NB4 (cell line): ENCODE measurements around the gene PRAME.

ENCODE experiments used
- DNase-seq: peaks from one replicate; pipeline ENCODE4 v3.0.0; 2010; ENCODE audit warnings: low read depth
- H3K4me3 ChIP-seq: one replicate; pipeline ENCODE4 v1.5.1; 2011; ENCODE audit warnings: mild to moderate bottlenecking, low read depth, low read length, moderate library complexity
- MAX ChIP-seq: IDR thresholded peaks from 2 replicates; pipeline ENCODE4 v1.6.1; 2011; ENCODE audit warnings: low read depth, low read length
- MYC ChIP-seq: IDR thresholded peaks from 2 replicates; pipeline ENCODE4 v1.6.1; 2011; ENCODE audit warnings: low read depth, low read length
- POLR2A ChIP-seq: IDR thresholded peaks from 2 replicates; pipeline ENCODE4 v1.6.1; 2011; ENCODE audit warnings: mild to moderate bottlenecking; ENCODE audit not compliant: insufficient read length; ENCODE audit errors: extremely low read depth
- TF ChIP-seq, protein P1 (sequence below): IDR thresholded peaks from one replicate; pipeline ENCODE4 v1.5.1; 2012; ENCODE audit warnings: low read depth, low read length

The PRAME gene

GRCh38 chr22:22548317-22548716 lies 10.7 kb downstream of the PRAME start:
- no peak overlapping the region for H3K4me3 ChIP-seq
- TF ChIP-seq, protein P1, sequence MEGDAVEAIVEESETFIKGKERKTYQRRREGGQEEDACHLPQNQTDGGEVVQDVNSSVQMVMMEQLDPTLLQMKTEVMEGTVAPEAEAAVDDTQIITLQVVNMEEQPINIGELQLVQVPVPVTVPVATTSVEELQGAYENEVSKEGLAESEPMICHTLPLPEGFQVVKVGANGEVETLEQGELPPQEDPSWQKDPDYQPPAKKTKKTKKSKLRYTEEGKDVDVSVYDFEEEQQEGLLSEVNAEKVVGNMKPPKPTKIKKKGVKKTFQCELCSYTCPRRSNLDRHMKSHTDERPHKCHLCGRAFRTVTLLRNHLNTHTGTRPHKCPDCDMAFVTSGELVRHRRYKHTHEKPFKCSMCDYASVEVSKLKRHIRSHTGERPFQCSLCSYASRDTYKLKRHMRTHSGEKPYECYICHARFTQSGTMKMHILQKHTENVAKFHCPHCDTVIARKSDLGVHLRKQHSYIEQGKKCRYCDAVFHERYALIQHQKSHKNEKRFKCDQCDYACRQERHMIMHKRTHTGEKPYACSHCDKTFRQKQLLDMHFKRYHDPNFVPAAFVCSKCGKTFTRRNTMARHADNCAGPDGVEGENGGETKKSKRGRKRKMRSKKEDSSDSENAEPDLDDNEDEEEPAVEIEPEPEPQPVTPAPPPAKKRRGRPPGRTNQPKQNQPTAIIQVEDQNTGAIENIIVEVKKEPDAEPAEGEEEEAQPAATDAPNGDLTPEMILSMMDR = no peak
- TF ChIP-seq MYC = no peak
- TF ChIP-seq POLR2A = no peak
- TF ChIP-seq MAX = no peak
- DNase-seq = no peak

- DNase-seq = peak; percentile 65
- no peak overlapping the region for H3K4me3 ChIP-seq
- TF ChIP-seq POLR2A = no peak
- TF ChIP-seq, protein P1 = no peak
- TF ChIP-seq MAX = no peak
- no peak for TF ChIP-seq MYC
These were observed 11.3 kb downstream of the PRAME start for GRCh38 chr22:22547692-22548300.

DNA sequence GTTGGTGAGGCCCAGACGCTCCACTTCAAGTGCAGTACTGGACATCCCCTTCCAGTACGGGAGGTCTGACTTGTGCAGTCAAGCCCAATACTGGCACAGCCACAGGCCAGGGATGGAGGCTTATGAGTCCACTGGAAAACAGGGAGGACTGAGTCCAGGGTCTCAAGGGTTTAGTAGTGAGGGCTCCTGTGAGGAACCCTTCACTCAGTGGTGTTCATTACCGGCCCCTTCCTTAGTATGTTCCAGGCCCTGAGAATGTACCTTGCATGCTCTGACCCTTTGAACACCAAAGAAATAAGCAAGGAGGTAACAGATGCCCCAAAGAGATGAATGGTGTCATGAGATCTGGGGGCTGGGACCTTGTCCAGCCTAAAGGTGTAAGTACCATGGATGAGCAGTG lies 11.8 kb downstream of the PRAME start:
- TF ChIP-seq POLR2A = no peak
- TF ChIP-seq, protein P1 = no peak
- TF ChIP-seq MAX = no peak
- TF ChIP-seq MYC = no peak
- no peak for DNase-seq
- H3K4me3 ChIP-seq = no peak overlapping the region

- TF ChIP-seq MAX (peak; percentile 58), MYC (peak; percentile 57), POLR2A (no peak)
- TF ChIP-seq, protein P1 = no peak
- DNase-seq = peak; percentile 89
- no peak overlapping the region for H3K4me3 ChIP-seq
These were observed 12.6 kb downstream of the PRAME start for GRCh38 chr22:22546490-22546889.

- H3K4me3 ChIP-seq = no peak overlapping the region
- DNase-seq = no peak
- TF ChIP-seq, protein P1 = no peak
- TF ChIP-seq MAX (no peak), MYC (no peak)
These were observed 14.0 kb downstream of the PRAME start for GRCh38 chr22:22545084-22545483.
